Activated CD8-positive, alpha-beta memory T cell treated with anti-CD3 and anti-CD28 coated beads for 24 hours (primary cell): ENCODE results near the gene PATJ.
"Not testable (repeated sequence)": the region's sequence is repeated elsewhere in the genome, so short reads cannot be mapped to it uniquely, and the experiment has no call there.

ENCODE experiments used
- DNase-seq: peaks from one replicate; pipeline ENCODE4 v3.0.0-alpha.2; 2020

The PATJ gene

DNA sequence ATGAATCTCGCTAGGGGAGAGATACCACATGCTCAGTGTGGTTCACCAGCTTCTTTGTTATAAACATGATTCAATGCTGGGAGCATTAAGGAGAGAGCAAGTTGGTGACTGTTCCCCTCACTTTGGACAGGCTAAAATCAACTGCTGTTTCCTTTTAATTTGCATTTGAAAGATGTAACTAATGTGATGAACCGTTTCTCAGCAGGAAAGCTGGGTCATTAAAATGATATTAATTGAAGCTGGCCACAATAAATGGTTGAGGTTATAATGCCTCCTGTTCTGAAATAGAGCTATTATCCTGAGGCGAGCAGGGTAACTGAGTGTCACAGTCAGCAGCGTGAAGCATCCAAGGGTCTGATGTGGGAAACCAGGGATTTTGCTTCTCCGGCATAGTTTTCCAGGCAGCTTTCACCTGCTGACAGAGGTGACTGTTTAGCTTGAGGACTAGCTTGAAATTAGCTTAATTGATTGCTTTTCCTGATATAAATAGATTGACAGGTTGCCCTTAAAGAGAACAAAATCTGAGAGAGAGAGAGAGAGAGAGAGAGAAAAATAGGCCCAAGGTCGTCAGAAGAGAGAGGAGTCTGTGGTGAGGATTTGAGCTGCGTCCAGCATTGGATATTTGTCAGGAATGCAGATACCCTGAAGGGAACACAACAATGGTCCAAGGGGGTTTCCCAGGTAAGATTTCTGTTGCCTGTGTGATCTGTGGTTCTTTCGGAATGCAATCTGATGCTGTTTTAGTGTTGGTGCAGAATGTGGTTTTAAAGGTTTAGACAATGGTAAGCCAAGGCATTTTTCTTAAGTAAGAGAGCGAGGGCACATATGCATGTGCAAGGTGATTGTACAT is 209.7 kb downstream of the PATJ start:
- no peak for DNase-seq

DNA sequence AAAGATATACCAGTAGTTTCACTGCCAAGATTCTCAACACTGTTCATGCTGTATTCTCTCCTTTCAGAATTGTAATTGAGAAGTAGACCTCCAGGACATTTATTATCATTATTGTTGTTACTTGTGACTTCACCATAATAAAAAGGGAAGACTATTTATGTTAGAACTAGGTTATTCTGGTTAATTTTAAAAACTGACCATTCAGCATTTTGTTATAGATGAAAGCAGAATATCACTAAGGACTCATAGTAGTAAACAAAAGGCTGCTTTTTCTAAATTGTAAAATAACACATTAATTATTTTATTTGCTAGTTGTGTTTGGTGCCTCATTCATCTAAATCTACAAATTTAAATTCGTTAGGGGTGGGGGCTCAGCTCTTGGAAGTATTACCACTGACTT is 210.4 kb downstream of the PATJ start:
- no peak for DNase-seq

DNA sequence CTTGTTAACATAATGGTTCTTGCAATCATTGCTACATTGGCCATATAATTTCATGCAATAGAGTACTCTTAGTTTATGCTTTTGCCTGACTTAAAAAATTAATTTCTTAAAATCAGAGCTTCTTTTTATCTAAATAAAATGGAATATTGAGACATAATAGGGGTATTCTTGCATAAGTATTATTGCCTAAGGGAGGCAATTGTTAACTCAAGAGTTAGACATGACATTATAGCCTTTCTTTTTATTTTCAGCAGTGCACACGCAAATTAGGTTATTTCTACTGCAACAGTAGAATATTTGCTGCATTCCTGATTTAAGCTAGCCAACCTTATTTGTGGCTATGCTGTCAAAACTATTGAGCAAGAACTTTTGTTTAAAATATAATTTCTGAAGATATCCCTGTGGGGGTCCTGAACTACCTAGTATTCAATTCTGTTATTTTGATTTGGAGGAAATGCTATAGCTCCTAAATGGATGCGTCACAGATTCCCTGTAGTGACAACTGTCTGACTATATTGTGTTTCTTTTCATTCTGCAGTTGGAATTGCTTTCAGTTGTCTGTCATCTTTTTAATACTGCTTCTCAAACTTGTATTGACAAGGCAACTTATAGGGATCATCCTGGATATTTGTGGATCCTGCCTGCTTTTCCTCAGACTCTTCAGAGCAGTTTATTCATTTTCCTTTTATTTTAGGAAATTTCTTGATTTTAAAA is 211.0 kb downstream of the PATJ start:
- DNase-seq = no peak

DNA sequence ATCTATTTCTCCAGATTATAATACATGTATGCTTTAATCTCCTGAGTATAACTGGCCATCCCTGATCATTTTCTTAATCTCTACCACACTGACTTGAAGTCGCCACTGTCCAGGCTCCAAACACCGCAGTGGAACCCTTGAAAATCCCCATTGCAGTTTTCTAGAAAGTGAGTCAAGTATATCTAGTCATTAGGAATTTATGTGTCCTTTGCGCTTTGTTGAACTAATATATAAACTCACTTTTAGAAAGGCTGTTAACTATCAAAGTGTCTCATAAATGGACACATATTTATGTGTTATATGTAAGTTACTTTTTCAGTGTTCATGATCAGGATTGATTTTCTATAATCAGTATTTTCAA is 211.5 kb downstream of the PATJ start:
- DNase-seq = no peak

DNA sequence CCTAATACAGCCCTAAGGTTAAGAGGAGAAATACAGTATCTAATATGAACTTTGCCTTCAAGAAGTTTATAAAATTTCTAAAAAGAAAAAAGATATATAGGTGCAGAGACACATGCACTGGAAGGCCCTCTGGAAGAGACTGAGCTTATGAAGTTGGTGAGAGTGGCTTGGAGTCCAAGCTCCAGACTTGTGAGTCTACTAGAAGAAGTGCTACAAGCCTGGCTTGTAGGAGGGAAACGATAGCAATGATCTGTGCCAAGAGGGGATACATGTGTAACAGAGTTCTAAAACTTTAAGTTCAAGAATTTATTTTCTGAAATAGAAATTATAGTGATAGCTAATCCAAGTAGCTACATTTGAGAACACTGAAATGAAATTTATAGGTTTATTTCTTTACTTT is 213.0 kb downstream of the PATJ start:
- no peak for DNase-seq

DNA sequence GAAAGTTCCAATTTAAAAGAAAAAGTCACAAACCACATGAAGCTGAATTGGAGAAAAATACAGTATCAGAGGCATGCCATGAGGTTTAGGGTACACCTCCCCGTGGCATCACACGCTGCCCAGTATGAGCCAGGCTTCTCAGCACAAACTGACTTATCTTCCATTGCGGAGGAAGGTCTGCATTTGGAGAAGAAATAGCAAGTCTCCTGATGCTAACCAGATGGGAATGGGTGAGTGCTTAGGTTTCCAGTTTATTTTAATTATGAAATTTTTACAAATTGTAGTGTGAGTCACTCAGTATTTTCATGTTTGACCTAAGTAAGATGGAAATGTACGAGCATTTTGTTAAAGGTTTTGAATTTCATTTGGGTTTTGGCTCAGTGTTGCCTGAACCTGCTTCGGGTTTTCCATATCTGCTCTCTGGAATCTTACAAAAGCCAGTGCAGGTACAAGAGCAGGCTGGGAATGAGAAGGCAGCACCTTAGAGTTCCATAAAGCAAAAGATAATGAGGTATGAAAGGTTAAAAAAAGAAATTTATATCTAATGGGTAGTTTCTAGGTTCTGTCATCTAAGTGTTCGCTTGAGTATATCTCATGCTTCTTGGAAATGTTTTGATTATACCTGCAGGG is 213.9 kb downstream of the PATJ start:
- no peak for DNase-seq

DNA sequence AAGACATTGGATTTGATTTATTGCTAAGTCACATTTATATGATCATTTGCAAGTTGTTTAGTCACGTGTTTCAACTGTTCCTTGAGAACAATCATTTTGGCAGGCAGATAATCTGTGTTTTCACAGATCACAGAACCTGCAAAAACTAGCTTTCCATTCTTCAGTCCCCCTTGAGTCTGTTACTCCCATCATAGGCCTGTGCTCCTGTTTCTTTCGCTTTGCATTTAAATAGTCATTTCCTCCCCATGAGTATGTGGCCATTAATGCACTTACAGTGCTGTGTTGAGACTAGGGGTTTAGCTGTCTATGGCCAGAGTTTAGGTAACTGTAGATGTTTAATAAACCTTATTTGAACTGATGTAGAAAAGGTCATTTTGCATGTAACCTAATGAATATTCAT is 214.5 kb downstream of the PATJ start:
- DNase-seq = no peak

DNA sequence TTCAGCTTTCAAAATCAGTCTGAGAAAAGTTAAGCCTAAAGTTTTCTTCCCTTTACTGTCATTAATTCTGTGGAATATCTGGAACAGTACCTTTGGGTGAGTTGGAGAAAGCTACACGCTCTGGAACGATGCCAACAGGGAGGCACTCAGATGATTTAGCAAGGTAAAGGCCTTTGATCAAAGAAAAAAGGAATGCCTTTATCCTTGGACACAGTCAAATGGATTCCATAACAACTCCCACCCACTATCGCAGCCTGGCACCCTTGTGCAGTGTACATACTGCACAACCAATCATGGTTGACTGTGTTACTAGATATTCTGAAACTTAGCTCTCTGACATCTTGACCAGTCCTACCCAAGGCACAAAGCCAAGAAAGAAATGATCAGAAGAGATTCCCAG is 218.7 kb downstream of the PATJ start:
- DNase-seq = no peak

DNA sequence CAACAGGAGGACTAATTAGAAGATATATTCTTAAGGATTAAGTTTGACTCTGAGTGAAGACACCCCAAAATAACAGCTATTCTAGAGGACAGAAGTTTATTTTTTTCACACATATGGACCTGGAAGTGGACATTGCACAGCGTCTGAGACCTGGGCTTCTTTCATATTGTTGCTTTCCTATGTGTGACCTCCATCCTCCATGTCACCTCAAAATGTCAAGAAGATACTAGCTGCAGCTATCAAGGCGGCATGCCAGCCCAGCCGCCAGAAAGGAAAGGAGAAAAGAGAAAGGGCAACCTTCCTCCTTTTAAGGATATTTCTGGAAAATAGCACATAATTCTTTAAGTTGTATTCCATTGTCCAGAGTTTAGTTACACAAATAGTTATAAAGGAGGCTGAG is 220.4 kb downstream of the PATJ start:
- no peak for DNase-seq

DNA sequence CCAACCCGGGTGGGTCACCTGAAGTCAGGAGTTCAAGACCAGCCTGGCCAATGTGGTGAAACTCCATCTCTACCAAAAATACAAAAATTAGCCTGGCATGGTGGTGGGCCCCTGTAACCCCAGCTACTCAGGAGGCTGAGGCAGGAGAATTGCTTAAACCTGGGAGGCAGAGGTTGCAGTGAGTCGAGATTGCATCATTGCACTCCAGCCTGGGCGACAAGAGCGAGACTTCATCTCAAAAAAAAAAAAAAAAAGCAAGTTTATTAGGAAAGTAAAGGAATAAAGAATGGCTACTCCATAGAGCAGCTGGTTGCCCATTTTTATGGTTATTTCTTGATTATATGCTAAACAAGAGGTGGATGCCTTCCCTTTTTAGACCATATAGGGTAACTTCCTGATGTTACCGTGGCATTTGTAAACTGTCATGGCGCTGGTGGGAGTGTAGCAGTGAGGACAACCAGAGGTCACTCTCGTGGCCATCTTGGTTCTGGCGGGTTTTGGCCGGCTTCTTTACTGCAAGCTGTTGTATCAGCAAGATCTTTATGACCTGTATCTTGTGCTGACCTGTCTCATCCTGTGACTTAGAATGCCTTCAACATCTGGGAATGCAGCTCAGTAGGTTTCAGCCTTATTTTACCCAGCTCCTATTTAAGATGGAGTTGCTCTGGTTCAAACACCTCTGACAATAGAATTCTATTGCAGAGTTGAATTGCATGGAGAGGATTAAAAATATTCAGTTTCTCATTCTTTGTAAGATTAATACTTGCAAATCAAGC is 224.4 kb downstream of the PATJ start:
- DNase-seq = not testable (repeated sequence)

DNA sequence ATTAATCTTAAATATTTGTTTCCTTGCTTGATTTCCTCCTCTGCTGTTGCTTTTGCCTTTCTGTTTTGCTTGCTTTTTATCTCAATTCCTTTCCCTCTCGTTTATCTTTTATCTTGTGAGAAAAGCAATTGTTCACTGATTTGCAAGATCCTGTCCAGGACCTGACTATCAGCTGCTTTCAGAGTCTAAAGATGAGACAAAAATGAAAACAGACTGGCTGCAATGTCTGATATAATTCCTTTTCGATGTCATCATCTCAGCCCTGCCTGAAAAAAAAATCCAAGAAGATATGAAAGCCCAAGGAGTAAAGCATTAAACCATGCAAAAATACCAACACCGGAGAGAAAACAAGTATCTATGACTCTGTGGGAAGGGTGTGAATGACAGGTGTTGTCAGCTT is 225.5 kb downstream of the PATJ start:
- DNase-seq = no peak

DNA sequence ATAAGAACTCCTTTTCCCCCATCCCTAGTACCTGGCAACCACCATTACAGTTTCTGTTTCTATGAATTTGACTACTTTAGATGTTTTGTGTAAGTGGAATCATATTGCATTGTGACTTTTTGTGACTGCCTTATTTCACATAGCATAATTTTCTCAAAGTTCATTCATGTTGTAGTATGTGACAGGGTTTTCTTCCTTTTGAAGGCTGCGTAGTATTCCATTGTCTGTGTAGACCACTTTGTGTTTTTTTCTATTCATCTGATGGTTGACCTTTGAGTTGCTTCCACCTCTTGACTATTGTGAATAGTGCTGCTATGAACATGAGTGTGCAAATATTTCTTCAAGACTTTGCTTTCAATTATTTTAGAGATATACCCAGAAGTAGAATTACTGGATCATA is 226.6 kb downstream of the PATJ start:
- no peak for DNase-seq

DNA sequence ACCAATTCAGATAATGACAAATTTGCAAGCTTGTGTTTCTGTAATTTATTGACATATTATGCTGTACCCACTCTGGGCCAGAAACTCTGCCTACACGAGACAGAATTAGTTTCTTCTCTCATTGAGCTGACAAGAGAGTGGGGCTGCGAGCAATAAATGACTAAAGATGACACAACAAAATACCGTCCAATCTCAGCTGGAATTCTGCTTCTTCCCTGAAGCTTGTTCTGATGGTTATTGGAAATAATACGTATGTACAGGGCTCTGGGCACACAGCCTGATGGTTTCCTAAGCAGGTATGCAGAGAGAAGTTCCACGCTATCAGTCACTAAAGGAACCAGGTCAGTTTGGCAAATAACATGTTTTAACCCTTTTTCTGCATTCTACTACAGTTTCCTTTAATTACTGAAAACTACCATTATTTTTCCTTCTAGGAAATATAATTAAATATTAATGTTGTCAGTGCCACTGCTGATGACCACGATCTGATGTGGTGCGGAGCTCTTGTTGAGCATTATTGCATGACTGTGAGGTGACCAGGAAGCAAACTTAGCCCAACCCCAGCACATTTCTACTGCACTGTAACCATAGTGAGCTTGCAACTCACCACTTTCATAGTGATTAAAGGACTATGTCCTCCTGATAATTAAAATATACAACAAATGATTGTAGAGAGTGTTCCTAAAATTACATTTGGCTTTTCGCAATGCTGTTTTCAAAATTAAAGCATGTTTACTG is 231.0 kb downstream of the PATJ start:
- no peak for DNase-seq

DNA sequence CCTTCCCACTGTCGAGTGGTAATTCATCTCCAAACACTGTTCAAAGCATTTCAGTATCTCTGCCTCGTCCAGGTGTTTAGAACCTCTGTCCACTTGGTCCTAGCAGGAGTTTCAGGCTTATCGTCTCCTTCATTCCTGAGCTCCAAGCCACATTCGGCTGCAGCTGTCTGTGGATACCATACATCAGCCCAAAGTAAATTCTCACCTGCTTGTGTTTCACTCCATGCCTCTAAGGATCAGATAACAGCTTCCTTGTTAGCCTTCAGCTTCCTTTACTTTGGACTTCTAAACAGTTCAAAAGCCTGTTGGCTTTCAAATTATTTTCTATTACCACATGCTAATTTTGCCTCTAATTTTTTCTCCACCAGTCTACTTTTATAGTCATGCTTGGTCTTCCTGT is 233.4 kb downstream of the PATJ start:
- no peak for DNase-seq

DNA sequence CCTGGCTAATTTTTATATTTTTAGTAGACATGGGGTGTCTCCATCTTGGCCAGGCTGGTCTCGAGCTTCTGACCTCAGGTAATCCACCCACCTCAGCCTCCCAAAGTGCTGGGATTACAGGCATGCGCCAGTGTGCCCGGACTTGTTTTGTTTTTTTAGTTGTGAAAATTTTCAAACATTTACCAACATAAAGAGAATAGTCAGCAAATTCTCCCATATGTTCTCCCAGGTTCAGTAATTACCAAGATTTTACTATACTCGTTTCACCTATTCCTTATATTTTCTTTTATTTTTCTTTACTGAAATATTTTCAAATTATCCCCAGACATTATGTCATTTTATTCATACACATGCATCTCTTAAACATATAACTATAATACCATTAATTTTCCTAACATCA is 234.3 kb downstream of the PATJ start:
- no peak for DNase-seq

DNA sequence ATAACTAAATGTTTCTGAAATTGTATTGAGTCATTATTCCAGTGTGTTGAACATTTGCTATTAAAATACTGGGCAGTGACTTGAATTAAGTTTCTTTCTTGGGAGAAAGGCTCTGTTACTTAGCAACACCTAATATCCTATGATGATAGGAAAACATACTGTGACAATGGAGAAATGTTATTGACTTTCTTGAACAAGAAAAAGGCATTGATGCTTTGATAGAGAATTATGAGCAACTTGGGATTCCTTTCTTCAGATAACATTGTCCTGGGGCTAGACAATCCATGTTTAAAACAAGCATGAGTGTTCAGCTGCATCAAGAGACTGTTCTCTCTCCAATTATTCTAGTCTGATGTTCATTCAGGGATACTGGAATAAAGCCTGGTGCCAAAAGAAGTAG is 236.5 kb downstream of the PATJ start:
- DNase-seq = no peak

DNA sequence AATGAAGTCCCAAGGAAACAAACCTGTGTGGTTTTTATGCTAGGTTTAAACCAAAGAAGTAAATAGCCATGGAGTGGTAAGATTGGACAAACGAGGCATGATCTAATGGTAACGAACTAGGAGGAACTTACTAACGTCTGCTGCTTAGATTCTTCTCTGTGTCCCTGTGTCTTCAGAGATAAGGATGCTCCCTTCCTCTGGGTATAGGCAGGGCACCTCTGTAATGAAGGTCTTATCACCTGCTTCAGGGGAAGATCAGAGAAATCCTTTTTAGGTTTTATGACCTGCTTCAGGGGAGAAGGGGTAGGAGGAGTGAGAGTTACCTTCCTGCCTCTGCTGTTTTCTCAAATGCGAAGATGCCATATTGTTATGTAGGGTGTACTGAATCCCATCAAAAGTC is 237.4 kb downstream of the PATJ start:
- no peak for DNase-seq

DNA sequence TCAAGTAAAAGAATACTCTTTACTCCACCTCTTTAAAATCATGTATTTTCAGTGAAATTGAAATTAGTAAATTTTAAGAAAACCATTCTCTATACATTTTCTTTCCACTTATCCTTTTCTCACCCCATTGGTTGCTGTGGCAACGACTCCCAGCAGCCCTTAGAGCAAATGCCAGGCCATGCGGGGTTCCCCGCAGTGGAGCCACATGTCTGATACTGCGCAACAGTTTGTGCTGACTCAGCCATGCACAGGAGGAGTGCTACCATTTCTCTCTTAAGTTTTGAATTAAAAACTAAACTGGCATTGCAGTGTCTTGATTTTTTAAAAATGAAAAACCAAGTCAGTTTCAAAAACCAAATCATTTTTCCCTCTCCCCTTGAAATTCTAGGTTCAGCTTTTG is 238.3 kb downstream of the PATJ start:
- no peak for DNase-seq

DNA sequence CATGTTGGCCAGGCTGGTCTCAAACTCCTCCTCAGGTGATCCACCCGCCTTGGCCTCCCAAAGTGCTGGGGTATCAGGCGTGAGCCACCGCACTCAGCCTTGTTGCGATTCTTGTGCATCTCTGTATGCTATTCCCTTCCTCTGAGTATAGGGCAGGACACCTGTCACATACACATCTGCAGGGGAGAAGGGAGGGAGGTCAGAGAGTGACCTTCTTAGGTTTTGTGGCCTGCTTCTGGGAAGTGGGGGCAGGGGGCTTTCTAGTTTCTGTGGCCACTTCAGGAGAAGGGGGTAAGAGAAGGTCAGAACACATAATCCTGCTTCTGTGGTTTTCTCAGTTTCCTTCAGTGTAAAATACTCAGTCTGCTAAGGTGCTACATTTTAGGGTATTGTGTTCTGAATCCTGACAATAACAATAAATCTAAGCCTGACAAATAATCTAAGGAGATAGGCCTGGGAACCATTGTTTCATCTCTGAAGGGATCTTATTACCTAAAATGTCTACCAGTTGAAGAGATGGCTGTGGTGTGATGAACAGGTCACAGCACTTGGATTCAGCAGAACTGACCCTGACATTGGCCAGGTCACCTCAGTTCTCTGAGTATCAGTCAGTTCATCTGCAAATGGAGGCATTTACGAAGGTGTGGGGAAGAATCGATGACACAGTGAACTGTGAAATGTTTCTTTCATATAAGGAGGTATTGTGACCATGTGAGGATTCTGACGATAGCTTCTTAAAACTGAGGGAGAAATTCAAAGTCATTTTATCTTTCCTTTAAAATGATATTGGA is 239.8 kb downstream of the PATJ start:
- DNase-seq = no peak

DNA sequence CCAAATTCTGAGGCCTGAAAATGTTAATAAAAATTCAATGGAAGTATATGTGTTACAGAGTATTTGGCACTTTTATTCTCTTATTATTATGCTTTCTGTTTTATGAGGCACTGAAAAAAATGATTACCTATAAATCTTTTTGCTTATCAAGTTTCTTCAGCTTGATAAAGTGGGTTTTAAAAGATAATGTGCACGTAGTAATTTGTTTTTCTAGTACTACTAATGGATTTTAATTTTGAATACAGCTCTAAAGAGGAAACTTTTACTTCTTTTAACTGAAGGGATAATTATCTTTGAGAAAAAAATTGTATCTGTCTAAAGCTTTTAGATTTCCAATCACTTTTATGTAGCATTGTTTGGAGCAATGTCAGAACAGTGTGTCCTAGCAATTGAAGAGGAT is 241.0 kb downstream of the PATJ start:
- DNase-seq = no peak

DNA sequence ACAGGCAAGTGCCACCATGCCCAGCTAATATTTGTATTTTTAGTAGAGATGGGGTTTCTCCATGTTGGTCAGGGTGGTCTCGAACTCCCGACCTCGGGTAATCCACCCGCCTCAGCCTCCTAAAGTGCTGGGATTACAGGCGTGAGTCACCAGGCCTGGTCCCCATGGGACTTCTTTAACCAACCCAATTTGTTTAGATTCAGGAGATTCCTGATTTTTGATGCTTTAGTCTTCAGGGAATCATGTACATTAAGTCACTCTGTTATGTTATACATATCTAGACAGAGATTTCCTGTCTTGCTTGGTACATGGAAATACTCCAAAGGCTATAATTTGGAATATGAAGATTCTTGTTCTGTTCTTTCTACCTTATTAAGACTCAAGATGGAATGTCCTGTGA is 250.0 kb downstream of the PATJ start:
- DNase-seq = no peak
